ENCODE data around the gene SNX15. TPM values are rescaled to one million over a fixed set of nuclear protein-coding genes. Genes with fewer than 3 reads are reported as not detected.

SNX15 gene
- total RNA-seq, 2 experiments from 2014 or later: 22.4 to 28.3 TPM

GRCh38 chr11:65047581-65048422, 20.6 kb downstream of the SNX15 start:
- Mint-ChIP-seq H3K9me3 (no peaks in the 10 kb centered on the region), H3K36me3 (no peaks in the 10 kb centered on the region), H3K4me3 (peak overlapping the region; percentile 73), H3K4me1 (peaks cover 24% of the 10 kb centered on the region), H3K27ac (peak overlapping the region; percentile 85), H3K27me3 (no peaks in the 10 kb centered on the region)
- ATAC-seq (ENCODE audit: low read depth) (peak; percentile 65), DNase-seq (peak; percentile 51)
- POLR2A ChIA-PET: interaction anchor here (0.8 kb wide), 1 partner anchor 8 kb away, joined by 3 read pairs; no protein-coding TSS in a partner anchor

- Mint-ChIP-seq H3K4me1 (peaks cover 24% of the 10 kb centered on the region), H3K4me3 (no peak overlapping the region), H3K27ac (no peak overlapping the region), H3K27me3 (no peaks in the 10 kb centered on the region), H3K36me3 (no peaks in the 10 kb centered on the region), H3K9me3 (no peaks in the 10 kb centered on the region)
- DNase-seq: no peak
- POLR2A ChIA-PET: interaction anchor here (0.6 kb wide), 1 partner anchor 453 kb away, joined by 9 read pairs; no protein-coding TSS in a partner anchor
- no peak for ATAC-seq (ENCODE audit: low read depth)
Observed at GRCh38 chr11:65051398-65051858, 24.2 kb downstream of the SNX15 start.

GRCh38 chr11:65053827-65054508, 26.7 kb downstream of the SNX15 start:
- peak overlapping the region; percentile 56 for H3K4me3 Mint-ChIP-seq
- ATAC-seq (ENCODE audit: low read depth) (peak; percentile 43), DNase-seq (no peak)
- H3K36me3 Mint-ChIP-seq: no peaks in the 10 kb centered on the region
- peaks cover 13% of the 10 kb centered on the region for H3K4me1 Mint-ChIP-seq
- H3K27me3 Mint-ChIP-seq: no peaks in the 10 kb centered on the region
- POLR2A ChIA-PET: interaction anchor here (1.8 kb wide), 1 partner anchor 13 kb away, joined by 6 read pairs; the partner anchor contains the start of gene SAC3D1
- no peaks in the 10 kb centered on the region for H3K9me3 Mint-ChIP-seq
- peak overlapping the region; percentile 59 for H3K27ac Mint-ChIP-seq

GRCh38 chr11:65055538-65055937, 28.3 kb downstream of the SNX15 start:
- H3K4me3 Mint-ChIP-seq: no peak overlapping the region
- H3K4me1 Mint-ChIP-seq: peaks cover 17% of the 10 kb centered on the region
- POLR2A ChIA-PET: interaction anchor here (0.9 to 1.8 kb wide), 3 partner anchors 9 to 24 kb away, joined by 3 to 6 read pairs (median 3); partner anchors contain the start of gene SAC3D1
- H3K9me3 Mint-ChIP-seq: no peaks in the 10 kb centered on the region
- H3K27ac Mint-ChIP-seq: no peak overlapping the region
- no peaks in the 10 kb centered on the region for H3K36me3 Mint-ChIP-seq
- no peak for DNase-seq
- no peak for ATAC-seq (ENCODE audit: low read depth)
- no peaks in the 10 kb centered on the region for H3K27me3 Mint-ChIP-seq

- ATAC-seq (ENCODE audit: low read depth): no peak
- H3K9me3 Mint-ChIP-seq: no peaks in the 10 kb centered on the region
- POLR2A ChIA-PET: interaction anchor here (0.7 kb wide), 2 partner anchors 45 to 52 kb away, joined by 4 to 5 read pairs; no protein-coding TSS in a partner anchor
- no peaks in the 10 kb centered on the region for H3K36me3 Mint-ChIP-seq
- H3K4me3 Mint-ChIP-seq: no peak overlapping the region
- no peaks in the 10 kb centered on the region for H3K27me3 Mint-ChIP-seq
- no peak for DNase-seq
- H3K27ac Mint-ChIP-seq: no peak overlapping the region
- peaks cover 25% of the 10 kb centered on the region for H3K4me1 Mint-ChIP-seq
Observed at GRCh38 chr11:65056999-65057398, 29.8 kb downstream of the SNX15 start.

GRCh38 chr11:65057526-65057925, 30.3 kb downstream of the SNX15 start:
- Mint-ChIP-seq H3K4me3 (no peak overlapping the region), H3K36me3 (no peaks in the 10 kb centered on the region), H3K4me1 (peaks cover 24% of the 10 kb centered on the region), H3K27me3 (no peaks in the 10 kb centered on the region), H3K27ac (no peak overlapping the region), H3K9me3 (no peaks in the 10 kb centered on the region)
- DNase-seq (no peak), ATAC-seq (ENCODE audit: low read depth) (no peak)
- POLR2A ChIA-PET: no interaction called here

GRCh38 chr11:65058012-65058411, 30.8 kb downstream of the SNX15 start:
- no peak overlapping the region for H3K4me3 Mint-ChIP-seq
- H3K27ac Mint-ChIP-seq: no peak overlapping the region
- no peaks in the 10 kb centered on the region for H3K27me3 Mint-ChIP-seq
- no peak for DNase-seq
- no peaks in the 10 kb centered on the region for H3K36me3 Mint-ChIP-seq
- POLR2A ChIA-PET: no interaction called here
- no peaks in the 10 kb centered on the region for H3K9me3 Mint-ChIP-seq
- ATAC-seq (ENCODE audit: low read depth): no peak
- H3K4me1 Mint-ChIP-seq: peaks cover 21% of the 10 kb centered on the region

- POLR2A ChIA-PET: interaction anchor here (1.0 kb wide), 1 partner anchor 17 kb away, joined by 3 read pairs; the partner anchor contains the start of gene SAC3D1
- no peak within 1 kb of the TSS for H3K27ac Mint-ChIP-seq
Observed at GRCh38 chr11:65058419-65059054, 31.3 kb downstream of the SNX15 start, which contains the start of gene NAALADL1. Gene NAALADL1 (minus strand): TSS chr11:65058553. CDS start chr11:65058521, 32 bp downstream.

GRCh38 chr11:65059523-65059922, 32.3 kb downstream of the SNX15 start:
- Mint-ChIP-seq H3K27ac (no peak overlapping the region), H3K36me3 (no peaks in the 10 kb centered on the region), H3K4me1 (peaks cover 12% of the 10 kb centered on the region), H3K27me3 (no peaks in the 10 kb centered on the region), H3K9me3 (no peaks in the 10 kb centered on the region), H3K4me3 (no peak overlapping the region)
- no peak for DNase-seq
- no peak for ATAC-seq (ENCODE audit: low read depth)
- POLR2A ChIA-PET: no interaction called here

More at GRCh38 chr11:65058419-65059054, 31.3 kb downstream of the SNX15 start, which contains the start of gene NAALADL1:
- Mint-ChIP-seq H3K27me3 (no peaks in the 10 kb centered on the region), H3K36me3 (no peaks in the 10 kb centered on the region), H3K4me3 (no peak within 1 kb of the TSS), H3K9me3 (no peaks in the 10 kb centered on the region), H3K4me1 (peaks cover 21% of the 10 kb centered on the region)
- DNase-seq (no peak), ATAC-seq (ENCODE audit: low read depth) (no peak)

- POLR2A ChIA-PET: no interaction called here
- ATAC-seq (ENCODE audit: low read depth) (peak; percentile 35), DNase-seq (no peak)
- Mint-ChIP-seq H3K27me3 (no peaks in the 10 kb centered on the region), H3K9me3 (no peaks in the 10 kb centered on the region), H3K4me1 (peaks cover 12% of the 10 kb centered on the region), H3K4me3 (no peak overlapping the region), H3K27ac (no peak overlapping the region), H3K36me3 (no peaks in the 10 kb centered on the region)
Observed at GRCh38 chr11:65059959-65060824, 33.0 kb downstream of the SNX15 start.

- Mint-ChIP-seq H3K9me3 (no peaks in the 10 kb centered on the region), H3K4me1 (peaks cover 12% of the 10 kb centered on the region), H3K27ac (no peak overlapping the region), H3K4me3 (no peak overlapping the region), H3K27me3 (no peaks in the 10 kb centered on the region), H3K36me3 (no peaks in the 10 kb centered on the region)
- POLR2A ChIA-PET: no interaction called here
- ATAC-seq (ENCODE audit: low read depth): peak; percentile 26
- DNase-seq: no peak
Observed at GRCh38 chr11:65060913-65061408, 33.7 kb downstream of the SNX15 start.

- H3K4me1 Mint-ChIP-seq: peaks cover 12% of the 10 kb centered on the region
- no peaks in the 10 kb centered on the region for H3K36me3 Mint-ChIP-seq
- POLR2A ChIA-PET: interaction anchor here (0.6 kb wide), 1 partner anchor 161 kb away, joined by 3 read pairs; no protein-coding TSS in a partner anchor
- no peak for DNase-seq
- no peaks in the 10 kb centered on the region for H3K27me3 Mint-ChIP-seq
- no peaks in the 10 kb centered on the region for H3K9me3 Mint-ChIP-seq
- ATAC-seq (ENCODE audit: low read depth): no peak
- H3K4me3 Mint-ChIP-seq: no peak overlapping the region
- H3K27ac Mint-ChIP-seq: no peak overlapping the region
Observed at GRCh38 chr11:65063532-65063931, 36.3 kb downstream of the SNX15 start.

Measured in activated naive CD8-positive, alpha-beta T cell treated with anti-CD3 and anti-CD28 coated beads, Interleukin-2, amount 10 ng/mL, durations not matched to agents 7 days and 5 days (primary cell).